ENCODE data around the gene ZNF24.

Gene ZNF24

DNA sequence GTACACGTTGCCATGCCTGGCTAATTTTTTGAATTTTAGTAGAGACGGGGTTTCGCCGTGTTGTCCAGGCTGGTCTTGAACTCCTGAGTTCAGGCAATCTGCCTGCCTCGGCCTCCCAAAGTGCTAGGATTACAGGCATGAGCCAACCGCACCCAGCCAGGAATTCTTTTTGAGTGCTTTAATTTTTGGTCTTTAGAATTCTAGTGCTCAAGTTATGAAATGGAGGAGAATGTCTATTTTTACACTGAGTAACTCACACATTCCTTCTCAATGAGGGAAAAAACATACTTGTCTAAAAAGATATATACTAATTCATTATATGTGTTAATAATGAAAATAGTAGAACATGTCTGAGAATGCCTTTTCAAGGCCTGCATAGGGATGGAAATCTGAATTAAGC, 24.4 kb upstream of the ZNF24 start:
- TF ChIP-seq, protein P1, sequence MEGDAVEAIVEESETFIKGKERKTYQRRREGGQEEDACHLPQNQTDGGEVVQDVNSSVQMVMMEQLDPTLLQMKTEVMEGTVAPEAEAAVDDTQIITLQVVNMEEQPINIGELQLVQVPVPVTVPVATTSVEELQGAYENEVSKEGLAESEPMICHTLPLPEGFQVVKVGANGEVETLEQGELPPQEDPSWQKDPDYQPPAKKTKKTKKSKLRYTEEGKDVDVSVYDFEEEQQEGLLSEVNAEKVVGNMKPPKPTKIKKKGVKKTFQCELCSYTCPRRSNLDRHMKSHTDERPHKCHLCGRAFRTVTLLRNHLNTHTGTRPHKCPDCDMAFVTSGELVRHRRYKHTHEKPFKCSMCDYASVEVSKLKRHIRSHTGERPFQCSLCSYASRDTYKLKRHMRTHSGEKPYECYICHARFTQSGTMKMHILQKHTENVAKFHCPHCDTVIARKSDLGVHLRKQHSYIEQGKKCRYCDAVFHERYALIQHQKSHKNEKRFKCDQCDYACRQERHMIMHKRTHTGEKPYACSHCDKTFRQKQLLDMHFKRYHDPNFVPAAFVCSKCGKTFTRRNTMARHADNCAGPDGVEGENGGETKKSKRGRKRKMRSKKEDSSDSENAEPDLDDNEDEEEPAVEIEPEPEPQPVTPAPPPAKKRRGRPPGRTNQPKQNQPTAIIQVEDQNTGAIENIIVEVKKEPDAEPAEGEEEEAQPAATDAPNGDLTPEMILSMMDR (IDR thresholded peaks at IDR 0.05; ENCODE audit: low read depth, low read length) = no peak
- H3K36me3 ChIP-seq = no peaks in the 10 kb centered on the region
- H3K9me3 ChIP-seq = no peaks in the 10 kb centered on the region
- no peak overlapping the region for H3K4me3 ChIP-seq (ENCODE audit: low read depth, low read length)
- H3K4me1 ChIP-seq = no peaks in the 10 kb centered on the region
- H3K27me3 ChIP-seq = no peaks in the 10 kb centered on the region
- no peak for DNase-seq

DNA sequence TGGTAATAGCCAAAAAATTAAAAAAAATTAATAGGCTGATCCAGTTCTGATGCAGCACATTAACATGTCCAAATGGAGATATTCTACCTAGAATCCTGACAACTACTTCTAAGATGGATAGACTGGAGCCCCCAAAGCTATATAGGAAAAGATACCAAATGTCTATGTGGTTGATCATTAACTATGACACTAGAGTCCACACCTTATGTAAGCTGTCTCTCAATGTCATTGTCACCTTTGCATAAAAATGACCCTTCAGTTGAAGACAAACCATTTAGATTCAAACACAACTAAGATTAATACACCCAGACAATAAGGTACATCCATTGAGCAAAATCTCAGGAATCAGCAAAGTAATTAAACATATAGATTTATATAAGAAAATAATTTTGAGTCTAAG, 18.3 kb upstream of the ZNF24 start:
- TF ChIP-seq, protein P1 (IDR thresholded peaks at IDR 0.05; ENCODE audit: low read depth, low read length) = no peak
- no peaks in the 10 kb centered on the region for H3K9me3 ChIP-seq
- no peak overlapping the region for H3K4me3 ChIP-seq (ENCODE audit: low read depth, low read length)
- no peaks in the 10 kb centered on the region for H3K36me3 ChIP-seq
- H3K27me3 ChIP-seq = no peaks in the 10 kb centered on the region
- no peak for DNase-seq
- no peaks in the 10 kb centered on the region for H3K4me1 ChIP-seq

GRCh38 chr18:35361570-35362321, 17.5 kb upstream of the ZNF24 start:
- DNase-seq = no peak
- H3K9me3 ChIP-seq = no peaks in the 10 kb centered on the region
- TF ChIP-seq, protein P1 (IDR thresholded peaks at IDR 0.05; ENCODE audit: low read depth, low read length) = no peak
- H3K4me3 ChIP-seq (ENCODE audit: low read depth, low read length) = no peak overlapping the region
- H3K36me3 ChIP-seq = no peaks in the 10 kb centered on the region
- H3K27me3 ChIP-seq = no peaks in the 10 kb centered on the region
- H3K4me1 ChIP-seq = no peaks in the 10 kb centered on the region

GRCh38 chr18:35355140-35355618, 11.0 kb upstream of the ZNF24 start:
- Histone ChIP-seq H3K9me3 (no peaks in the 10 kb centered on the region), H3K36me3 (no peaks in the 10 kb centered on the region), H3K27me3 (no peaks in the 10 kb centered on the region), H3K4me3 (ENCODE audit: low read depth, low read length) (peak overlapping the region; percentile 49), H3K4me1 (no peaks in the 10 kb centered on the region)
- TF ChIP-seq, protein P1 (IDR thresholded peaks at IDR 0.05; ENCODE audit: low read depth, low read length) = peak; percentile 73
- DNase-seq = peak; percentile 63

DNA sequence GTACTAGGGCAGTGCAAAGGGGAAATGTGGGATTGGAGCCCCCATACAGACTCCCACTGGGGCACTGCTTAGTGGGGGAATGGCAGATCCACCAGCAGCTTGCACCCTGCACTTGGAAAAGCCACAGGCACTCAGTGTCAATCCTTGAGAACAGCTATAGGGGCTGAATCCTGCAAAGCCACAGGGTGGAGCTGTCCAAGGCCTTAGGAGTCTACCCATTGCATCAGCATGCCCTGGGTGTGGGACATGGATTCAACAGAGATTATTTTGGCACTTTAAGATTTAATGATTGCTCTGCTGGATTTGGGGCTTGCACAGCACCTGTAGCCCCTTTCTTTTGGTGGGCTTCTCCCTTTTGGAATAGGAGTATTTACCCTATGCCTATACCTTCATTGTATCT, 8.6 kb upstream of the ZNF24 start:
- TF ChIP-seq, protein P1 (IDR thresholded peaks at IDR 0.05; ENCODE audit: low read depth, low read length) = no peak
- Histone ChIP-seq H3K9me3 (no peaks in the 10 kb centered on the region), H3K4me3 (ENCODE audit: low read depth, low read length) (no peak overlapping the region), H3K4me1 (no peaks in the 10 kb centered on the region), H3K36me3 (no peaks in the 10 kb centered on the region), H3K27me3 (no peaks in the 10 kb centered on the region)
- DNase-seq = no peak

GRCh38 chr18:35352283-35352682, 8.1 kb upstream of the ZNF24 start:
- TF ChIP-seq, protein P1 (IDR thresholded peaks at IDR 0.05; ENCODE audit: low read depth, low read length) = no peak
- no peaks in the 10 kb centered on the region for H3K36me3 ChIP-seq
- no peak overlapping the region for H3K4me3 ChIP-seq (ENCODE audit: low read depth, low read length)
- no peaks in the 10 kb centered on the region for H3K4me1 ChIP-seq
- DNase-seq = no peak
- no peaks in the 10 kb centered on the region for H3K9me3 ChIP-seq
- H3K27me3 ChIP-seq = no peaks in the 10 kb centered on the region
